HEK293 (cell line): ENCODE results near the gene JAGN1.
A peak's percentile ranks its signal among the peaks of the same experiment; 100 is the strongest.

Experiments
- HOXA7 ChIP-seq: sonication (generic); formaldehyde crosslinking; IDR thresholded peaks from 2 replicates; pipeline ENCODE4 v1.8.1; 2022; ENCODE audit warnings: missing genetic modification reagents, borderline replicate concordance
- HOXC10 ChIP-seq: sonication (generic); formaldehyde crosslinking; IDR thresholded peaks from 2 replicates; pipeline ENCODE4 v1.8.1; 2023; ENCODE audit warnings: mild to moderate bottlenecking, missing genetic modification reagents
- PRDM1 ChIP-seq: fragments of 450-650 bp; formaldehyde crosslinking; IDR thresholded peaks from 2 replicates; pipeline ENCODE4; 2016; ENCODE audit warnings: missing biosample characterization, missing genetic modification characterization
- PRDM2 ChIP-seq: fragments of 450-650 bp; formaldehyde crosslinking; IDR thresholded peaks from 2 replicates; pipeline ENCODE4 v1.5.1; 2016; ENCODE audit warnings: missing biosample characterization, missing genetic modification characterization, borderline replicate concordance
- ZBTB11 ChIP-seq: fragments of 450-650 bp; formaldehyde crosslinking; conservative IDR thresholded peaks from 2 replicates; pipeline ENCODE4 v1.5.1; 2016; ENCODE audit warnings: low read depth, missing biosample characterization, missing genetic modification characterization
- ZBTB17 ChIP-seq: fragments of 450-650 bp; formaldehyde crosslinking; IDR thresholded peaks from 2 replicates; pipeline ENCODE4 v1.5.1; 2016; ENCODE audit warnings: missing biosample characterization, missing genetic modification characterization
- ZBTB26 ChIP-seq: fragments of 450-650 bp; formaldehyde crosslinking; optimal IDR thresholded peaks from 2 replicates; pipeline ENCODE3; 2016; ENCODE audit warnings: missing biosample characterization, mild to moderate bottlenecking, missing genetic modification characterization
- ZBTB7A ChIP-seq: fragments of 450-650 bp; formaldehyde crosslinking; IDR thresholded peaks from 2 replicates; pipeline ENCODE4 v1.5.1; 2016; ENCODE audit warnings: low read depth, missing biosample characterization, missing genetic modification characterization
- ZEB2 ChIP-seq: fragments of 450-650 bp; formaldehyde crosslinking; IDR thresholded peaks from 2 replicates; pipeline ENCODE4 v1.5.1; 2016; ENCODE audit warnings: missing biosample characterization, missing genetic modification characterization
- ZNF146 ChIP-seq: fragments of 450-650 bp; formaldehyde crosslinking; IDR thresholded peaks from 2 replicates; pipeline ENCODE4 v1.5.1; 2016; ENCODE audit warnings: missing biosample characterization, missing genetic modification characterization
- ZNF18 ChIP-seq: fragments of 450-650 bp; formaldehyde crosslinking; IDR thresholded peaks from 2 replicates; pipeline ENCODE4 v1.5.1; 2016; ENCODE audit warnings: missing biosample characterization, missing genetic modification characterization
- ZNF341 ChIP-seq: fragments of 450-650 bp; formaldehyde crosslinking; IDR thresholded peaks from 2 replicates; pipeline ENCODE4; 2016; ENCODE audit warnings: low read depth, missing biosample characterization, missing genetic modification characterization
- ZNF449 ChIP-seq: fragments of 450-650 bp; formaldehyde crosslinking; IDR thresholded peaks from 2 replicates; pipeline ENCODE4 v1.5.1; 2017; ENCODE audit warnings: missing biosample characterization, mild to moderate bottlenecking, missing genetic modification characterization, moderate library complexity
- ZNF501 ChIP-seq: fragments of 450-650 bp; formaldehyde crosslinking; IDR thresholded peaks from 2 replicates; pipeline ENCODE4 v1.5.1; 2016; ENCODE audit warnings: missing biosample characterization, missing genetic modification characterization
- ZNF558 ChIP-seq: fragments of 450-650 bp; formaldehyde crosslinking; IDR thresholded peaks from 2 replicates; pipeline ENCODE4 v1.5.1; 2016; ENCODE audit warnings: missing biosample characterization, missing genetic modification characterization
- ZNF571 ChIP-seq: fragments of 450-650 bp; formaldehyde crosslinking; IDR thresholded peaks from 2 replicates; pipeline ENCODE4 v1.5.0; 2017; ENCODE audit warnings: missing biosample characterization, missing genetic modification characterization
- ZNF580 ChIP-seq: fragments of 450-650 bp; formaldehyde crosslinking; IDR thresholded peaks from 2 replicates; pipeline ENCODE4 v1.5.1; 2016; ENCODE audit warnings: missing biosample characterization, missing genetic modification characterization
- ZNF707 ChIP-seq: fragments of 450-650 bp; formaldehyde crosslinking; IDR thresholded peaks from 2 replicates; pipeline ENCODE4 v1.5.1; 2016; ENCODE audit warnings: missing biosample characterization, missing genetic modification characterization
- ZNF843 ChIP-seq: fragments of 450-650 bp; formaldehyde crosslinking; IDR thresholded peaks from 2 replicates; pipeline ENCODE4 v1.5.1; 2016; ENCODE audit warnings: missing biosample characterization, missing genetic modification characterization
- ZSCAN16 ChIP-seq: fragments of 450-650 bp; formaldehyde crosslinking; IDR thresholded peaks from 2 replicates; pipeline ENCODE4 v1.5.1; 2016; ENCODE audit warnings: missing biosample characterization, missing genetic modification characterization
- ZSCAN5A ChIP-seq: fragments of 450-650 bp; formaldehyde crosslinking; IDR thresholded peaks from 2 replicates; pipeline ENCODE4 v1.5.1; 2016; ENCODE audit warnings: missing biosample characterization, missing genetic modification characterization

The JAGN1 gene

GRCh38 chr3:9932843-9933560 lies 42.6 kb downstream of the JAGN1 start (continued):
- TF ChIP-seq ZNF18 (tag by site-specific recombination) (peak; percentile 64), HOXA7 (no peak), ZSCAN5A (peak; percentile 88), ZNF449 (no peak; the same call in 1 of the 2 replicates), ZNF501 (tag by site-specific recombination) (peak; percentile 94), ZBTB17 (tag by site-specific recombination) (peak; percentile 95), ZNF341 (peak; percentile 69), ZNF571 (tag by site-specific recombination) (no peak), PRDM1 (tag by site-specific recombination) (no peak), ZNF843 (tag by site-specific recombination) (peak; percentile 64; the same call in 1 of the 2 replicates), PRDM2 (tag by site-specific recombination) (no peak), ZBTB26 (tag by site-specific recombination) (peak; percentile 99), HOXC10 (CRISPR knock-in tag) (no peak), ZEB2 (tag by site-specific recombination) (peak; percentile 92), ZBTB7A (tag by site-specific recombination) (peak; percentile 64; the same call in 1 of the 2 replicates), ZBTB11 (tag by site-specific recombination) (peak; percentile 68), ZNF707 (tag by site-specific recombination) (no peak), ZNF558 (tag by site-specific recombination) (no peak), ZNF580 (tag by site-specific recombination) (0 out of 2 replicates have a peak, but pooled peaks have one; percentile 28), ZNF146 (tag by site-specific recombination) (peak; percentile 26; the same call in 1 of the 2 replicates), ZSCAN16 (tag by site-specific recombination) (peak; percentile 17; the same call in 1 of the 2 replicates)
